NB4 (cell line): ENCODE measurements around the gene GALNT13.

ENCODE experiments used
- DNase-seq: peaks from one replicate; pipeline ENCODE4 v3.0.0; 2010; ENCODE audit warnings: low read depth
- H3K4me3 ChIP-seq: one replicate; pipeline ENCODE4 v1.5.1; 2011; ENCODE audit warnings: mild to moderate bottlenecking, low read depth, low read length, moderate library complexity
- MYC ChIP-seq: IDR thresholded peaks from 2 replicates; pipeline ENCODE4 v1.6.1; 2011; ENCODE audit warnings: low read depth, low read length
- POLR2A ChIP-seq: IDR thresholded peaks from 2 replicates; pipeline ENCODE4 v1.6.1; 2011; ENCODE audit warnings: mild to moderate bottlenecking; ENCODE audit not compliant: insufficient read length; ENCODE audit errors: extremely low read depth
- TF ChIP-seq, protein P1 (sequence below): IDR thresholded peaks from 2 replicates; pipeline ENCODE4 v1.6.1; 2011; ENCODE audit warnings: low read depth, low read length
- TF ChIP-seq, protein P2 (sequence below): IDR thresholded peaks from one replicate; pipeline ENCODE4 v1.5.1; 2012; ENCODE audit warnings: low read depth, low read length

The GALNT13 gene

DNA sequence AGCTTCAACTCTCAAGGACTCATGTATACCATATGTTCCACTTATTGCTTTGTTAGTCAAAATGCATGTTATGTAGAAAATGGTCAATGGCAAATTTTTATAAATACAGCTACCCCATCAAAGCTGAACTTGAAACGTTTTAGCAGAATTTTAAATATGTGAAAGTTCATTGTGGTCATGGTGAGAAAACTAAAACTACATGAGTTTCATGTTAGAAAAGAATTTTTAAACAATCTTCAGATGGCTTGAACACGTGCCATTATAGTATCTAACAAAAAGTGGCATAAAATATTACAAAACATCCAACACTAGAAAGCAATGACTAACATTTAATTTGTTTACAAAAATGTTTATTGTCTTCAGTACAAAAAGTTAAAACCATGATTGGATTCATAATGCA is 580.7 kb downstream of the GALNT13 start:
- DNase-seq = no peak
- TF ChIP-seq MYC = no peak
- TF ChIP-seq, protein P1, sequence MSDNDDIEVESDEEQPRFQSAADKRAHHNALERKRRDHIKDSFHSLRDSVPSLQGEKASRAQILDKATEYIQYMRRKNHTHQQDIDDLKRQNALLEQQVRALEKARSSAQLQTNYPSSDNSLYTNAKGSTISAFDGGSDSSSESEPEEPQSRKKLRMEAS = no peak
- no peak for TF ChIP-seq POLR2A
- TF ChIP-seq, protein P2, sequence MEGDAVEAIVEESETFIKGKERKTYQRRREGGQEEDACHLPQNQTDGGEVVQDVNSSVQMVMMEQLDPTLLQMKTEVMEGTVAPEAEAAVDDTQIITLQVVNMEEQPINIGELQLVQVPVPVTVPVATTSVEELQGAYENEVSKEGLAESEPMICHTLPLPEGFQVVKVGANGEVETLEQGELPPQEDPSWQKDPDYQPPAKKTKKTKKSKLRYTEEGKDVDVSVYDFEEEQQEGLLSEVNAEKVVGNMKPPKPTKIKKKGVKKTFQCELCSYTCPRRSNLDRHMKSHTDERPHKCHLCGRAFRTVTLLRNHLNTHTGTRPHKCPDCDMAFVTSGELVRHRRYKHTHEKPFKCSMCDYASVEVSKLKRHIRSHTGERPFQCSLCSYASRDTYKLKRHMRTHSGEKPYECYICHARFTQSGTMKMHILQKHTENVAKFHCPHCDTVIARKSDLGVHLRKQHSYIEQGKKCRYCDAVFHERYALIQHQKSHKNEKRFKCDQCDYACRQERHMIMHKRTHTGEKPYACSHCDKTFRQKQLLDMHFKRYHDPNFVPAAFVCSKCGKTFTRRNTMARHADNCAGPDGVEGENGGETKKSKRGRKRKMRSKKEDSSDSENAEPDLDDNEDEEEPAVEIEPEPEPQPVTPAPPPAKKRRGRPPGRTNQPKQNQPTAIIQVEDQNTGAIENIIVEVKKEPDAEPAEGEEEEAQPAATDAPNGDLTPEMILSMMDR = no peak
- H3K4me3 ChIP-seq = no peak overlapping the region

DNA sequence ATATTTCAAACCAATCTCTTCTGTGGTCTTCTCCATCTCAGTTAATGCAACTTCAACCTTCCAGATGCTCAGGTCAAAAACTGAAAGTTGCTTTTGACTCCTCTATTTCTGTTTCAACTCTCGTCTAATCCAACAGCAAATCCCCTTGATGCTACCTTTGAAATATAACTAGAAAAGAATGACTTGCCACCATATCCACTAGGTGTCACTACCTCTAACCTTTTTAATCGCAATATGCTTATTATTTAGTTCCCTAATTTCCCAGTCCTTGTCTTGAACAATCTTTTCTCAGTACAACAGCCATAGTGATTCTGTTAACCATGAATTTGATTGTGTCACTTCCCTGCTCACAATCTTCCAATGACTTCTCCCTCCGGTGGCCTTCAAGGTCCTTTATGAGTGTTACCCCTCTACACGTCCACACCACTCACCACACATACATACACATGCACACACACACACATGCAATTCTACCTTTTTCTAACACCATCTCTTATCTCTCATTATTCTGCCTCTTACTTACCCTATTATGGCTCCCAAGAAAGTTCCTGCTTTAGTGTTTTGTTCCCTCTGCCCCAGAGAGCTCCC is 581.3 kb downstream of the GALNT13 start:
- H3K4me3 ChIP-seq = no peak overlapping the region
- TF ChIP-seq POLR2A (no peak), MYC (no peak)
- TF ChIP-seq, protein P2 = peak; percentile 38
- TF ChIP-seq, protein P1 = no peak
- DNase-seq = peak; percentile 53

DNA sequence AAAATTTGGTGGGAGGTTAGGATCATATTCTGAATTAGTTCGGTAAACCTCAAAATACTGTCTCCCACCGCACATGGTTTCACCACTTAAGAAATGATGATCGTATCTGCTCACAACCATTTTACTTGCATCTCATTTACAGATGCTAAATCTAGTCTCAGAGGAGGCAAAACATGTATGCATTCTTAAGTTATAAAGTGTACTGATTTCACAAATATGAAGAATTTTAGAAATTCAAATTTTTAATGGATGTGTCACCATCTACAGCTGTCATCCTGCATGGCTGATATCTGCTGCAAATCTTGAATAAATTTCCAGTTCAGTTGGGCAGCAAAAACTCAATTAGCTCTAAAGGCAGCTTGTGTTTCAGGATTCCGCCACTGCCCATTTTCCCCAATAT is 583.4 kb downstream of the GALNT13 start:
- peak overlapping the region; percentile 67 for H3K4me3 ChIP-seq
- DNase-seq = no peak
- TF ChIP-seq, protein P1 = no peak
- TF ChIP-seq MYC = no peak
- TF ChIP-seq, protein P2 = no peak
- no peak for TF ChIP-seq POLR2A

GRCh38 chr2:154455866-154456265 is 584.1 kb downstream of the GALNT13 start:
- TF ChIP-seq MYC (no peak), POLR2A (no peak)
- TF ChIP-seq, protein P1 = no peak
- TF ChIP-seq, protein P2 = no peak
- DNase-seq = peak; percentile 20
- H3K4me3 ChIP-seq = peak overlapping the region; percentile 67

- no peak for DNase-seq
- no peak for TF ChIP-seq POLR2A
- TF ChIP-seq, protein P1 = no peak
- no peak for TF ChIP-seq MYC
- TF ChIP-seq, protein P2 = no peak
- no peak overlapping the region for H3K4me3 ChIP-seq
Measured at GRCh38 chr2:154457286-154457685, 585.6 kb downstream of the GALNT13 start.

- TF ChIP-seq, protein P1 = no peak
- TF ChIP-seq, protein P2 = no peak
- H3K4me3 ChIP-seq = no peak overlapping the region
- no peak for DNase-seq
Measured at GRCh38 chr2:154459286-154459685, 587.6 kb downstream of the GALNT13 start.
